ENCODE results near the gene SH3D21.

- no peak for TF ChIP-seq EZH2 (optimal IDR thresholded peaks at IDR 0.05; ENCODE audit: low read depth, low read length)
- no peak for TF ChIP-seq CTCF (IDR thresholded peaks at IDR 0.05; ENCODE audit: low read length)
- no peak for TF ChIP-seq EZH2phosphoT487 (IDR thresholded peaks at IDR 0.05; ENCODE audit: low read length)
Observed at GRCh38 chr1:36322786-36323635, 16.8 kb downstream of the SH3D21 start.
